OCI-LY7 (cell line): ENCODE measurements around the gene ETFBKMT. TPM values are rescaled to one million over a fixed set of nuclear protein-coding genes. Genes with fewer than 3 reads are reported as not detected.

ENCODE experiments used
- BruUV-seq: library from RNA; stranded (reverse); fragments of 400-500 nt; replicated peaks from 2 replicates; lab custom pipeline; 2021; lab: Mats Ljungman, UMichigan
- CTCF ChIA-PET: fragments of 300-600 bp; sonication (Branson Sonifier 250); formaldehyde crosslinking; loops from one replicate; lab custom pipeline; 2022; ENCODE audit warnings: antibody characterized with exemption; ENCODE audit not compliant: unreplicated experiment; lab: Charles Lee
- POLR2A ChIA-PET: fragments of 300-600 bp; sonication (Branson Sonifier 250); formaldehyde crosslinking; loops from one replicate; lab custom pipeline; 2022; ENCODE audit warnings: antibody characterized with exemption; lab: Charles Lee
- DNase-seq: peaks from one replicate; pipeline ENCODE4 v3.0.0-alpha.2; 2015; ENCODE audit warnings: low spot score
- H2AFZ ChIP-seq: fragments of 200-600 bp; sonication (generic), shearing (Covaris generic); 2 replicates; pipeline ENCODE4 v1.6.1; 2014; ENCODE audit warnings: mild to moderate bottlenecking, antibody characterized with exemption, low read length, moderate library complexity
- H3K27ac ChIP-seq: fragments of 200-600 bp; sonication (generic); 2 replicates; pipeline ENCODE4 v1.5.1; 2014; ENCODE audit warnings: mixed run types, low read depth, mild to moderate bottlenecking, moderate library complexity, low read length, inconsistent platforms; ENCODE audit not compliant: poor library complexity, severe bottlenecking
- H3K36me3 ChIP-seq: fragments of 200-600 bp; sonication (generic); 2 replicates; pipeline ENCODE4 v1.6.1; 2014; ENCODE audit warnings: mild to moderate bottlenecking, antibody characterized with exemption, low read length, moderate library complexity, mixed read lengths; ENCODE audit not compliant: insufficient read depth
- H3K4me1 ChIP-seq: fragments of 200-600 bp; sonication (generic); 2 replicates; pipeline ENCODE4 v1.5.1; 2014; ENCODE audit warnings: mild to moderate bottlenecking, low read length; ENCODE audit not compliant: insufficient read depth, poor library complexity, severe bottlenecking
- H3K4me2 ChIP-seq: fragments of 200-600 bp; sonication (generic); 2 replicates; pipeline ENCODE4 v1.6.1; 2014; ENCODE audit warnings: mild to moderate bottlenecking, low read length
- H3K4me3 ChIP-seq: fragments of 200-600 bp; sonication (generic); 2 replicates; pipeline ENCODE4 v1.5.1; 2014; ENCODE audit warnings: mild to moderate bottlenecking, low read depth, low read length; ENCODE audit not compliant: poor library complexity, severe bottlenecking
- H3K79me2 ChIP-seq: fragments of 200-600 bp; sonication (generic); 2 replicates; pipeline ENCODE4 v1.6.1; 2016; ENCODE audit warnings: low read depth, mild to moderate bottlenecking, low read length, moderate library complexity, mixed read lengths; ENCODE audit not compliant: insufficient read depth
- H3K9me2 ChIP-seq: fragments of 200-600 bp; sonication (generic); 2 replicates; pipeline ENCODE4 v1.6.1; 2016; ENCODE audit warnings: mild to moderate bottlenecking, low read length, mixed read lengths; ENCODE audit not compliant: insufficient read depth
- H3K9me3 ChIP-seq: fragments of 200-600 bp; sonication (generic); 2 replicates; pipeline ENCODE4 v1.6.1; 2014; ENCODE audit warnings: mild to moderate bottlenecking, mixed run types, low read length, mixed read lengths
- H4K20me1 ChIP-seq: fragments of 200-600 bp; sonication (generic); 2 replicates; pipeline ENCODE4 v1.6.1; 2014; ENCODE audit warnings: mild to moderate bottlenecking, antibody characterized with exemption, low read length, moderate library complexity, mixed read lengths; ENCODE audit not compliant: insufficient read depth
- EZH2phosphoT487 ChIP-seq: fragments of 200-600 bp; sonication (generic); IDR thresholded peaks from 2 replicates; pipeline ENCODE4 v1.6.1; 2018; ENCODE audit warnings: low read depth, borderline replicate concordance, mild to moderate bottlenecking, mixed run types, antibody characterized with exemption, low read length, moderate library complexity, mixed read lengths
- intact Hi-C: fragments of 100-400 bp; cut with micrococcal nuclease; formaldehyde crosslinking; loops from one replicate; pipeline ENCODE4 v1.10.0; 2022; ENCODE audit not compliant: unreplicated experiment
- total RNA-seq, 2 experiments: library from RNA; depleted of rRNA in 1 of 2; stranded (reverse); fragments of >200 nt in 1 of 2; shearing (Covaris generic) in 1 of 2; gene quantifications; 2 replicates each; pipeline ENCODE4 v1.2.3, GENCODE V29; 2014 to 2022
- TF ChIP-seq, protein P1 (sequence below): fragments of 200-600 bp; sonication (generic); conservative IDR thresholded peaks from 2 replicates; pipeline ENCODE4 v1.5.1; 2014; ENCODE audit warnings: mild to moderate bottlenecking, antibody characterized with exemption, low read length, moderate library complexity, mixed read lengths

The ETFBKMT gene
- total RNA-seq, 2 experiments from 2014 or later = 0.92 to 2.8 TPM

DNA sequence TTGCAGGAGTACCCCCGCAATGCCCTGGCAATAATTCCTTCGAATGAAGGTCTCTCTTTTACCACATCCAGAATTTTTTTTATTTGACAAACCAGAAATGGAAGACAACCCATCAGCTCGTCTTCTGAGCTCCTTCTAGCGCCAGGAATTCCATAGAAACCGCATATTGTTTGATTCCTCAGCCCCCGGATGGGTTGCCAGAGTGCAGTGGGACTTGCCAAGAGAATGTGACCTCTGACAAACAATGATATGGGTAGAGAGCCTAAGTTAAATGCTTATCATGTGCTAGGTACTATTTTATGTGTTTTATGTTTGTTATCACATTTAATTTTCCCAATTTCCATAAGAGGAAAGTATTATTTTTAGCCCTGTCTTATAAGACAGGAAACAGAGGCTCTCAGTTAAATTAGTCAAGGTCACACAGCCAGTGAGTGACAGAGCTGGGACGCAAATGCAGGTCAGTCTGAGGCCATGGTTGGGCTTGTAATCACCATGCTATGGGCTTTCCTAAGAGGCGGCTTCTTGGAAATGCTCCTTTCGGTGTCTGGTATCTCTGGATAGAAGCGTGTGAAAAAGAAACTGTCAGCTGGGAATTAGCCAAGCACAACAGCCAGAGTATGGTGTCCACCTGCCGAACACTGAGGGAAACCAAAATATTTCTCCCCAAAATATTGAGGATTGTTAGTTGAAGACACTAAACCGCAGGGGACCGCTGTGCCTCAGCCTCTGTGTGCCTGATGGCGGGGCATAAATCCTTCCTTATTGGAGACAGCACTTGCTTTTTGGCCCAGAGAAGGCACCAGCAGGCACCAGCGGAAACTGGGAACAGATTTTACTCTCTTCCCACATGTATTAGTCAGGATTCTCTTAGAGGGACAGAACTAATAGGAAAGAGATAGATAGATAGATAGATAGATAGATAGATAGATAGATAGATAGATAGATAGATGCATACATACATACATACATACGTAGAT lies 29.4 kb upstream of the ETFBKMT start:
- Histone ChIP-seq H3K9me2 (no peaks in the 10 kb centered on the region), H3K27ac (no peak overlapping the region), H3K79me2 (no peaks in the 10 kb centered on the region), H3K4me2 (no peak overlapping the region), H3K9me3 (no peaks in the 10 kb centered on the region), H3K36me3 (no peaks in the 10 kb centered on the region), H3K4me3 (no peak overlapping the region), H4K20me1 (no peaks in the 10 kb centered on the region), H2AFZ (peak overlapping the region; percentile 49), H3K4me1 (peaks cover 31% of the 10 kb centered on the region)
- no TSS peak for BruUV-seq
- ChIA-PET CTCF (no interaction called here), POLR2A (no interaction called here)
- intact Hi-C loops = no loop called here
- no peak for TF ChIP-seq EZH2phosphoT487
- TF ChIP-seq, protein P1, sequence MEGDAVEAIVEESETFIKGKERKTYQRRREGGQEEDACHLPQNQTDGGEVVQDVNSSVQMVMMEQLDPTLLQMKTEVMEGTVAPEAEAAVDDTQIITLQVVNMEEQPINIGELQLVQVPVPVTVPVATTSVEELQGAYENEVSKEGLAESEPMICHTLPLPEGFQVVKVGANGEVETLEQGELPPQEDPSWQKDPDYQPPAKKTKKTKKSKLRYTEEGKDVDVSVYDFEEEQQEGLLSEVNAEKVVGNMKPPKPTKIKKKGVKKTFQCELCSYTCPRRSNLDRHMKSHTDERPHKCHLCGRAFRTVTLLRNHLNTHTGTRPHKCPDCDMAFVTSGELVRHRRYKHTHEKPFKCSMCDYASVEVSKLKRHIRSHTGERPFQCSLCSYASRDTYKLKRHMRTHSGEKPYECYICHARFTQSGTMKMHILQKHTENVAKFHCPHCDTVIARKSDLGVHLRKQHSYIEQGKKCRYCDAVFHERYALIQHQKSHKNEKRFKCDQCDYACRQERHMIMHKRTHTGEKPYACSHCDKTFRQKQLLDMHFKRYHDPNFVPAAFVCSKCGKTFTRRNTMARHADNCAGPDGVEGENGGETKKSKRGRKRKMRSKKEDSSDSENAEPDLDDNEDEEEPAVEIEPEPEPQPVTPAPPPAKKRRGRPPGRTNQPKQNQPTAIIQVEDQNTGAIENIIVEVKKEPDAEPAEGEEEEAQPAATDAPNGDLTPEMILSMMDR = no peak
- DNase-seq = no peak

- intact Hi-C loops = no loop called here
- POLR2A ChIA-PET = interaction anchor here (0.6 kb wide), 1 partner anchor 215 kb away, joined by 5 read pairs; no protein-coding TSS in a partner anchor
- peaks cover 41% of the 10 kb centered on the region for H3K4me1 ChIP-seq
Measured at GRCh38 chr12:31631023-31631724, 28.3 kb upstream of the ETFBKMT start.

More at GRCh38 chr12:31631023-31631724, 28.3 kb upstream of the ETFBKMT start:
- H3K9me3 ChIP-seq = no peaks in the 10 kb centered on the region
- peak overlapping the region; percentile 65; the same call in 1 of the 2 replicates for H2AFZ ChIP-seq
- H3K4me2 ChIP-seq = no peak overlapping the region
- no peak overlapping the region for H3K4me3 ChIP-seq
- H3K36me3 ChIP-seq = no peaks in the 10 kb centered on the region
- BruUV-seq = no TSS peak
- TF ChIP-seq EZH2phosphoT487 = no peak
- TF ChIP-seq, protein P1 = no peak
- H3K79me2 ChIP-seq = no peaks in the 10 kb centered on the region
- H3K27ac ChIP-seq = no peak overlapping the region
- CTCF ChIA-PET = no interaction called here
- no peaks in the 10 kb centered on the region for H4K20me1 ChIP-seq
- no peak for DNase-seq
- H3K9me2 ChIP-seq = no peaks in the 10 kb centered on the region
